Astrocyte (in vitro differentiated cells and primary cell): ENCODE data around the gene BMX. TPM values are rescaled to one million over a fixed set of nuclear protein-coding genes. Genes with fewer than 3 reads are reported as not detected.

ENCODE experiments used
- DNase-seq: peaks from one replicate; pipeline ENCODE4 v3.0.0-alpha.2; 2010; ENCODE audit warnings: low read depth
- FAIRE-seq: peaks from 2 replicates; lab custom pipeline; 2011; peaks lifted over from hg19 to GRCh38; lab: Jason Lieb, UNC
- H2AFZ ChIP-seq: 2 replicates; pipeline ENCODE4 v1.6.0; 2012; ENCODE audit warnings: low read depth, low read length, inconsistent platforms
- H3K27ac ChIP-seq: 2 replicates; pipeline ENCODE4 v1.5.1; 2011; ENCODE audit warnings: low read depth, low read length, inconsistent platforms
- H3K27me3 ChIP-seq: 2 replicates; pipeline ENCODE4 v1.6.0; 2011; ENCODE audit warnings: low read length, inconsistent platforms; ENCODE audit not compliant: insufficient read depth
- H3K36me3 ChIP-seq: 2 replicates; pipeline ENCODE4 v1.5.1; 2011; ENCODE audit warnings: low read length, inconsistent platforms; ENCODE audit not compliant: insufficient read depth
- H3K4me1 ChIP-seq: 2 replicates; pipeline ENCODE4 v1.5.1; 2011; ENCODE audit warnings: low read length, inconsistent platforms; ENCODE audit not compliant: insufficient read depth
- H3K4me2 ChIP-seq: 2 replicates; pipeline ENCODE4 v1.6.0; 2012; ENCODE audit warnings: low read length, inconsistent platforms
- H3K4me3 ChIP-seq: 2 replicates; pipeline ENCODE4 v1.5.1; 2011; ENCODE audit warnings: low read depth, mild to moderate bottlenecking, low read length, inconsistent platforms; ENCODE audit not compliant: insufficient read depth
- H3K79me2 ChIP-seq: 2 replicates; pipeline ENCODE4 v1.6.0; 2012; ENCODE audit warnings: mild to moderate bottlenecking, low read length, inconsistent platforms; ENCODE audit not compliant: insufficient read depth
- H3K9ac ChIP-seq: 2 replicates; pipeline ENCODE4 v1.6.0; 2012; ENCODE audit warnings: mild to moderate bottlenecking, low read length, inconsistent platforms
- H3K9me3 ChIP-seq: 2 replicates; pipeline ENCODE4 v1.5.1; 2012; ENCODE audit warnings: low read depth, mild to moderate bottlenecking, low read length, inconsistent platforms; ENCODE audit not compliant: insufficient read depth
- H4K20me1 ChIP-seq: 2 replicates; pipeline ENCODE4 v1.6.0; 2012; ENCODE audit warnings: low read length, inconsistent platforms; ENCODE audit not compliant: insufficient read depth
- H3K27ac Mint-ChIP-seq: one replicate; pipeline ENCODE4 v1.8.0; 2021; ENCODE audit warnings: mild to moderate bottlenecking, mixed read lengths; ENCODE audit not compliant: unreplicated experiment
- H3K27me3 Mint-ChIP-seq: one replicate; pipeline ENCODE4 v1.8.0; 2021; ENCODE audit warnings: low read depth, mixed read lengths; ENCODE audit not compliant: unreplicated experiment
- H3K36me3 Mint-ChIP-seq: one replicate; pipeline ENCODE4 v1.8.0; 2021; ENCODE audit warnings: low read depth, mixed read lengths; ENCODE audit not compliant: unreplicated experiment
- H3K4me1 Mint-ChIP-seq: one replicate; pipeline ENCODE4 v1.8.0; 2021; ENCODE audit warnings: low read depth, mixed read lengths; ENCODE audit not compliant: unreplicated experiment
- H3K4me3 Mint-ChIP-seq: one replicate; pipeline ENCODE4 v1.8.0; 2021; ENCODE audit warnings: mild to moderate bottlenecking, moderate library complexity, mixed read lengths; ENCODE audit not compliant: unreplicated experiment
- H3K9me3 Mint-ChIP-seq: one replicate; pipeline ENCODE4 v1.8.0; 2021; ENCODE audit warnings: mild to moderate bottlenecking, mixed read lengths; ENCODE audit not compliant: unreplicated experiment
- EZH2 ChIP-seq: IDR thresholded peaks from 2 replicates; pipeline ENCODE4 v1.6.1; 2012; ENCODE audit warnings: mild to moderate bottlenecking, low read length, inconsistent platforms; ENCODE audit not compliant: insufficient read depth
- total RNA-seq: library from RNA; stranded (reverse); gene quantifications from 2 replicates; pipeline ENCODE4 v1.2.1, GENCODE V29; 2021
- TF ChIP-seq, protein P1 (sequence below): IDR thresholded peaks from 2 replicates; pipeline ENCODE4 v1.5.1; 2011; ENCODE audit warnings: low read depth, mild to moderate bottlenecking, inconsistent platforms, low read length, moderate library complexity; ENCODE audit not compliant: insufficient read depth

Gene BMX
- total RNA-seq, 1 donor from 2014 or later, result not detected

DNA sequence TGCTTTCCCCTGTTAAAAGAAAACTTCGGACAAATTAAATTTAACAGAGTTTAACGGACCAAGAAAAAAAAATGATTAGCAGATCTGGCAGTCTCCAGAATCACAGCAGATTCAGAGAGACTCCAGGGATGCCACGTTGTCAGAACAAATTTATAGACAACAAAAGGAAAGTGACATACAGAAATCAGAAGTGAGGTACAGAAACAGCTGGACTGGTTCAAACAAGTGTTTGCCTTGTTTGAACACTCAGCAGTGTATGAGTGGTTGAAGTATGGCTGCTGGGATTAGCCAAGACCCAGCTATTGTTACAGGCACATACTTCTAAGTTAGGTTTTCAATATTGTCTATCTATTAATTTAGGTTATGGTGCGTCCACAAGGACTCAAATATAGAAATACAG is 26.6 kb upstream of the BMX start:
- H3K36me3 Mint-ChIP-seq, result no peaks in the 10 kb centered on the region
- H3K4me2 ChIP-seq, result no peak overlapping the region
- no peak overlapping the region for H3K4me3 Mint-ChIP-seq
- FAIRE-seq (no peak), DNase-seq (no peak)
- no peaks in the 10 kb centered on the region for H3K9me3 ChIP-seq
- no peak for TF ChIP-seq EZH2
- TF ChIP-seq, protein P1, sequence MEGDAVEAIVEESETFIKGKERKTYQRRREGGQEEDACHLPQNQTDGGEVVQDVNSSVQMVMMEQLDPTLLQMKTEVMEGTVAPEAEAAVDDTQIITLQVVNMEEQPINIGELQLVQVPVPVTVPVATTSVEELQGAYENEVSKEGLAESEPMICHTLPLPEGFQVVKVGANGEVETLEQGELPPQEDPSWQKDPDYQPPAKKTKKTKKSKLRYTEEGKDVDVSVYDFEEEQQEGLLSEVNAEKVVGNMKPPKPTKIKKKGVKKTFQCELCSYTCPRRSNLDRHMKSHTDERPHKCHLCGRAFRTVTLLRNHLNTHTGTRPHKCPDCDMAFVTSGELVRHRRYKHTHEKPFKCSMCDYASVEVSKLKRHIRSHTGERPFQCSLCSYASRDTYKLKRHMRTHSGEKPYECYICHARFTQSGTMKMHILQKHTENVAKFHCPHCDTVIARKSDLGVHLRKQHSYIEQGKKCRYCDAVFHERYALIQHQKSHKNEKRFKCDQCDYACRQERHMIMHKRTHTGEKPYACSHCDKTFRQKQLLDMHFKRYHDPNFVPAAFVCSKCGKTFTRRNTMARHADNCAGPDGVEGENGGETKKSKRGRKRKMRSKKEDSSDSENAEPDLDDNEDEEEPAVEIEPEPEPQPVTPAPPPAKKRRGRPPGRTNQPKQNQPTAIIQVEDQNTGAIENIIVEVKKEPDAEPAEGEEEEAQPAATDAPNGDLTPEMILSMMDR, result no peak
- H2AFZ ChIP-seq, result no peak overlapping the region
- H3K27ac ChIP-seq, result no peak overlapping the region
- no peaks in the 10 kb centered on the region for H3K4me1 Mint-ChIP-seq
- no peaks in the 10 kb centered on the region for H3K4me1 ChIP-seq
- no peaks in the 10 kb centered on the region for H4K20me1 ChIP-seq
- no peaks in the 10 kb centered on the region for H3K27me3 Mint-ChIP-seq
- H3K9me3 Mint-ChIP-seq, result no peaks in the 10 kb centered on the region
- H3K79me2 ChIP-seq, result no peaks in the 10 kb centered on the region
- H3K27me3 ChIP-seq, result no peaks in the 10 kb centered on the region
- no peak overlapping the region for H3K9ac ChIP-seq
- H3K27ac Mint-ChIP-seq, result no peak overlapping the region
- H3K4me3 ChIP-seq, result no peak overlapping the region
- no peaks in the 10 kb centered on the region for H3K36me3 ChIP-seq

DNA sequence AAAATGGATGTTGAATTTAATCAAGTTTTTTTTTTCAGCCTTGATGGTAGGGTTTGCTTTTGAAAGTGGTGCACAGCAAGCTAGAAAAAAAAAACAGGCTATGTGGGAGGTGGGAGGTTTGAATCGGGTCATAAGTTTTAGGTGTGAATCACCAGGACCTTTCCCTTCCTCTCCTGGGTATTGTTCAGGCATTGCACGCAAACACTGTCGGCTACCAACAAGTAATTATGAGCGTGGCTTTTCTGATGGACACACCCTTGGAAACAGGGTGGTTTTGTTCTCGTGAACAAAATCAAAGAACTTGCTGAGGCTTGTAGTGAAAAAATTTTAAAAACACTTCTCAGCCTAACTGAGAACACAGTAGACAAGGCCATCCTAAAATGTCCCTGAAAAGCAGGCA is 25.6 kb upstream of the BMX start:
- H3K27ac ChIP-seq, result no peak overlapping the region
- FAIRE-seq, result peak; percentile 87
- H3K4me3 Mint-ChIP-seq, result no peak overlapping the region

DNA sequence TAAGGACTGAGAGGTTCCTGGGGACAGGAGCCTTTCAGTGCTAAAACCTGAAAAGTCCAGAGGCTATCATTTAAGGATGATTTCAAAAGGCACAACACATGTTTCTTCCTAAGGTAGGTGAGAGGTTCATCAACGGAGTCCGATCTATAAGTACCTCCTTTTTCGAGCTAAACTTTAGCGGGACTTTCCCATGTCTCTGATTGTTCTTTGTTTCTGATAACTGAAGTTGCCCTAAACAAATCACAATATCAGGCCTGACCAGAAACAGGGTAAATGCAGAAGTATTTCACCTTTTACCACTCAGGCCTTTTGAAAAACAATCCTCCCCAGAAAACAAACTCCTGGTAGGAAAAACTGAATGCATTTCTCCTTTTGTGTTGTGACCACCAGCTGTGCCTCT is 25.1 kb upstream of the BMX start:
- Mint-ChIP-seq H3K4me1 (no peaks in the 10 kb centered on the region), H3K4me3 (no peak overlapping the region), H3K27me3 (no peaks in the 10 kb centered on the region), H3K9me3 (no peaks in the 10 kb centered on the region), H3K36me3 (no peaks in the 10 kb centered on the region), H3K27ac (no peak overlapping the region)
- Histone ChIP-seq H3K9me3 (no peaks in the 10 kb centered on the region), H3K27ac (no peak overlapping the region), H3K4me1 (no peaks in the 10 kb centered on the region), H3K36me3 (no peaks in the 10 kb centered on the region), H3K4me3 (no peak overlapping the region), H3K27me3 (no peaks in the 10 kb centered on the region), H3K9ac (no peak overlapping the region), H4K20me1 (no peaks in the 10 kb centered on the region), H3K79me2 (no peaks in the 10 kb centered on the region), H3K4me2 (no peak overlapping the region), H2AFZ (no peak overlapping the region)
- no peak for DNase-seq
- TF ChIP-seq EZH2, result no peak
- TF ChIP-seq, protein P1, result no peak
- peak; percentile 34 for FAIRE-seq

More for the DNA sequence above, 25.6 kb upstream of the BMX start:
- H3K9me3 Mint-ChIP-seq, result no peaks in the 10 kb centered on the region
- no peak overlapping the region for H3K9ac ChIP-seq
- no peaks in the 10 kb centered on the region for H3K27me3 Mint-ChIP-seq
- no peaks in the 10 kb centered on the region for H3K4me1 Mint-ChIP-seq
- H3K4me2 ChIP-seq, result peak overlapping the region; percentile 19
- no peak overlapping the region for H3K4me3 ChIP-seq
- DNase-seq, result peak; percentile 47
- no peaks in the 10 kb centered on the region for H3K36me3 ChIP-seq
- no peaks in the 10 kb centered on the region for H3K27me3 ChIP-seq
- H4K20me1 ChIP-seq, result no peaks in the 10 kb centered on the region
- TF ChIP-seq, protein P1, result no peak
- TF ChIP-seq EZH2, result no peak
- H3K27ac Mint-ChIP-seq, result no peak overlapping the region
- no peaks in the 10 kb centered on the region for H3K36me3 Mint-ChIP-seq
- H2AFZ ChIP-seq, result no peak overlapping the region
- no peaks in the 10 kb centered on the region for H3K4me1 ChIP-seq
- H3K9me3 ChIP-seq, result no peaks in the 10 kb centered on the region
- H3K79me2 ChIP-seq, result no peaks in the 10 kb centered on the region
